NCI-H2196 treated with DMSO at 0.1 percent for 48 hours (cell line): ENCODE results near the gene UNC45B.
"Not testable (repeated sequence)": the region's sequence is repeated elsewhere in the genome, so short reads cannot be mapped to it uniquely, and the experiment has no call there.

Experiments
- DNase-seq: peaks from one replicate; lab custom pipeline; 2025; ENCODE audit not compliant: unreplicated experiment; lab: John Stamatoyannopoulos, UW

UNC45B gene

DNA sequence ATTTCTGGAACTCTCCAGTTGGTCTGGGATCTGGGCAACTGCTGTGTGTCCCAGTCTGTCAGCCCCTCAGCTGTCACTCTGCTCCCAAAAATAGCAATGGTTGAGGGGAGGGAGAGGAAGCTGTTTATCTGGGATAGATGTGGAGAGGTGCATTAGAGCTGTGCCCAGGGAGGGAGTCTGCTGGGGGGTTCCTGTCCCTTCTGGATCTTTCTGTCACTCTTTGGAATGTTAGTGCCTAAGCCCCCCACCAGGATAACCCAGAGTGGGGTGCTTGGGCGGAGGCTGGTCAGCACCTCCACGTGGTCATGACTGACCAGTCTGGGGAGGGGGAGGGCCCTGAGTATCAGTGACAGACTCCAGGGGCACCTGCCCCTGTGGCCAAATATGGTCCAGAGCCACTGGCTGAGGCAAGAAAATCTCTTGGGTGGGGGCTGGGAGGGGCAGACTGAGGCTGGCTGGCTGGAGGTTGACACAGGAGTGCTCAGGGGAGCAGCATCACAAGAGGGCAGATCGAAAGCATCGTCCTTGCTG, at the start of gene UNC45B:
Gene UNC45B (plus strand): TSS at position 443 of the 531 bp plus-strand sequence. CDS start 447 bp downstream, outside the sequence.
- no peak for DNase-seq

DNA sequence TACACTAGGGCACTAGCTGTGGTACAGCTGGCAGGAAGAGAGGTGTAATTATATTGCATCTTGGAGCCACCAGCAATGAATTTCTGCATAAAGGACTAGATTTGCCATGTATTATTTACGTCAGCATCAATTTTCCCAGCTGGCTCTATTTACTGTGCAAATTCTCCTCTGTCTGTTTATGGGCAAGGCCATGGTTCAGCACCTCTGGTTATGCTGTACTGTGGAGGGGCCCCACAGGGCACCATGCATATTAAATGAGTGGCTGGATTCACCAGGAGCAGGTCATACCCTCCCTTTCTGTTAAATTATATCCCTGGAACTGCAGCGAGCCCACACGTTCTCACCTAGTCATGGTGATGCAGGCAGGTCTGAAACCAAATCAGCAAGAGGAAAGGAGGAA, 47.7 kb upstream of the UNC45B start:
- no peak for DNase-seq

DNA sequence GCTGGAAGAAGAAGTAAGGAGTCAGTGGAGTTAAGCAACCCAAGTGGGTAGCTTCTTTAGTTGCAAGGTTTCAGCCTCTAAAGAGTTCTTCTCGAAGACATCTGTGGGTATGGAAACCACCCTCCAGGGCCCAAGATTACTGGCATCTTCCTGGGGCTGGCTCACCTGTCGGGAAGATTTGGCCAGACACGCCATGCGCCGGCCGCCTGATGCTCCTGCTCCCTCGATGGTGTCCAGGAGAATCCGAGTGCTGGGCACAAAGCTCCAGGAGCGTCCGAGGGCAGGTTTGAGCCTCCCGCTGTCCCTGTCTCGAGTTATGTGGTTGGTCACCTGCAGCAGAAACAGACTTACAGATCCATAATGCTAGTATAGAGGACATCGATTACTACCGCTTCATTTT, 46.6 kb upstream of the UNC45B start:
- no peak for DNase-seq

- DNase-seq = no peak
Measured at GRCh38 chr17:35101725-35102124, 45.9 kb upstream of the UNC45B start.

DNA sequence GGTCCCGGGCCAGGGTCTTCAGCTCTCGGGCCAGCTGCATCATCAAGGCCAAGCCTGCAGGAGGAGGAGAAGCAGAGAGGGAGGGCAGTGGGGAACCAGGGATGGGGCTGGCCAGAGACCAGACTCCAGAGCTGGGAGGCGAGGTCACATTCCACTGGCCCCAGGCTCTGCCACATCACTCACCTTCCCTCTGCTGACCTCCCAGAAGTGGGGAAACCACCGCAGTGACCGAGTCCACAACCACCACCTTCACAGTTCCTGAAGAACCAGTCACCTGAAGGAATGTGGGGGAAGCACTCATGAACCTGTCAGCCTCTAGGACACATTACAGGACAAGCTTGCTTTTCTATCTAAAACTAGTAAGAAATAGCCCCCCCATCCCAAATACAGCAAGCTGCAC, 44.3 kb upstream of the UNC45B start:
- DNase-seq = no peak

DNA sequence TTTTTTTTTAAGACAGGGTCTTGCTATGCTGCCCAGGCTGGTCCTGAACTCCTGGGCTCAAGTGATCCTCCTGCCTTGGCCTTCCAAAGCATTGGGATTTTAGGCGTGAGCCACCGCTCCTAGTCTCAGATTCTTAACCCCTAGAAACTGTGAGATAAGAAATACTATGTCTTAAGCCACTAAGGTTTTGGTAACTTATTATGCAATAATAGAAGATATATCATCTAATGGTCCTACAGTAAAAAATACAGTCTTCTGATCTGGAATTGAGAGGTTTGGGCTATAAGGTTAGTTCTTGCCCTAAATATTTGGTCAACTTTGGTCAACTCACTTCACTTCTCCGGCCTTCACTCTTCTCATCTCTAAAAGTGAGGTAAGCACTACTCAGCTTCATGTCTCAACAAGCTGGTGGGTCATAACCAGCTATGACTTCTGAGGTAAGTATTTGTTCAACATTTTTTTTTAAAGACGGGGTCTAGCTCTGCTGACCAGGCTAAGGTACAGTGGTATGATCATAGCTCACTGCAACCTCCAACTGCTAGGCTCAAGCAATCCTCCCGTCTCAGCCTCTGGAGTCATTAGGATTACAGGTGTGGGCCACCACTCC, 42.7 kb upstream of the UNC45B start:
- no peak for DNase-seq

DNA sequence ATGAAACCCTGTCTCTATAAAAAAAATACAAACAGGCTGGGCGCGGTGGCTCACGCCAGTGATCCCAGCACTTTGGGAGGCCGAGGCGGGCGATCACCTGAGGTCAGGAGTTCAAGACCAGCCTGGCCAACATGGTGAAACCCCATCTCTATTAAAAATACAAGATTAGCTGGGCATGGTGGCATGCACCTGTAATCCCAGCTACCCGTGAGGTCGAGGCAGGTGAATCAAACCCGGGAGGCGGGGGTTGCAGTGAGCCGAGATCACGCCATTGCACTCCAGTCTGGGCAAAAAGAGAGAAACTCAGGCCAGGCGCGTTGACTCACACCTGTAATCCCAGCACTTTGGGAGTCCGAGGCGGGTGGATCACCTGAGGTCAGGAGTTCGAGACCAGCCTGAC, 36.8 kb upstream of the UNC45B start:
- DNase-seq = not testable (repeated sequence)

DNA sequence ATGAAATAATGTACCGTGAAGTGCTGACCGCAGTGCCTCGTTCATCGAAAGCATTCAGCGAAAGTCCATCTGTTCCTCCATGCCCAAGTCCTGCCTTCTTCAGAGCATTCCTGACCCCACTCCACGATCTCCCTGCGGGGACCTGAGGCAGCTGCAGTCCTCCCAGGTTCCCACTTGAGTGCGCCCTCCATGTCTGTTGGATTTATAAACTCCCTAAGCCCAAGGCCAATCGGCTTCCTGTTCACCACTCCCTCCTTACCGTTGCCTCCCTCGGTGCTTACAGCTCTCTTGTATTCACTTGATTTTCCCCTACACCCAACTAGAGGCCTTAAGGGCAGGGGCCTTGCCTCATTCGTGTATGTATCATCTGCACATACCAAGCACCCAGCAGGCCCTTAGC, 30.8 kb upstream of the UNC45B start:
- DNase-seq = no peak

DNA sequence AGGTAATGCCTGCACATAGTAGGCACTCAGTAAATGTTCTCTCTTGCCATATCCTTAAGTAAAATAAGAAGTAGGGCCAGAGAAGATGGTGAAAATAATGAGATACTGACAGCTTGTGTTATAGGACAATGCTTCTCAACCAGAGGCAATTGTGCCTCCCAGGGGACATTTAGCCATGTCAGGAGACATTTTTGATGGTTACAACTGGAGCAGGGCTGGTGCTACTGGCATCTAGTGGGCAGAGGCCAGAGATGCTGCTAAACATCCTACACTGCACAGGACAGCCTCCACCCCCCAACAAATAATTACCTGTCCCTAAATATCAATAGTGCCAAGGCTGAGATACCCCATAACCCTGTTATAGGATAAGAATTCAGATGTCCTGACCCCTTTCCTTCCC, 29.6 kb upstream of the UNC45B start:
- no peak for DNase-seq

DNA sequence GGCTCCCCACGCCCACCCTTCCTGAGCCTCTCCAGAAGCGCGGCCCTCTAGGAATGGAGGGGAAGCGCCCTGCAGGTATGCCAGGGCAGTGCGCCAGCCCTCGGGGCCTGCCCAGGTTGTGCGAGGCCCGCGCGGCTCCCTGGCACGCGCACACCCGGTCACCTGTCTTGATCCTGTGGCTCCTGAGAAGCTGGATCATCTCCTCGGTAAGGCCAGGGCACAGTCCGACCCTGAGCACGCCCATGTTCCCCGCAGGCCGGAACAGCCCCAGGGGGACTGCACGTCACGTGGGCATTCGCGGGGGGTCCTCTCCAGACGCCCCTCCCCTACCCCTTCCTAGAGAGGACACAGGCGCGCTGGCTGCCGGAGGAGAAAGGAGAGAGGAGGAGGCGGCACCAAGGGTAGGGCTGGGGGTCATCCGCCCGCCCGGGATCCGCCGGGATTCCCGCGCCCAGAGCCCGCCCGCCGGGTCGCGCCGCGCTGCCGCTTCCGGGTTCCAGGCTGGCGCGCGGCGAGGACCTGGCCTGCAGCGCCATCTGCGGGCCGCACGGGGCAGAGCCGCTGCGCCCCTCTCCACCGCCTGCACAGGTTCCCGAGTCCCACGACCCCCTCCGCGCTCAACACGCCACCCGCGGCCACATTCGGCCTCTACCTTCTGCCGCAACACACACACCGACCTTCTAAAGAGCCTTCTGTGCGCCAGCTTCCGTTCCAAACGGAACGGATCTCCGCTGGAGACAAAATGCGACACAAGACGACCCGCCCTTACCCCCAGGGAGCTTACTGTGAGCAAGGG, 28.0 kb upstream of the UNC45B start, which contains the start of gene RAD51D:
Gene RAD51D (minus strand): TSS at position 491 of the 796 bp plus-strand sequence. CDS start 247 bp downstream, at position 244.
- DNase-seq = peak; percentile 24

DNA sequence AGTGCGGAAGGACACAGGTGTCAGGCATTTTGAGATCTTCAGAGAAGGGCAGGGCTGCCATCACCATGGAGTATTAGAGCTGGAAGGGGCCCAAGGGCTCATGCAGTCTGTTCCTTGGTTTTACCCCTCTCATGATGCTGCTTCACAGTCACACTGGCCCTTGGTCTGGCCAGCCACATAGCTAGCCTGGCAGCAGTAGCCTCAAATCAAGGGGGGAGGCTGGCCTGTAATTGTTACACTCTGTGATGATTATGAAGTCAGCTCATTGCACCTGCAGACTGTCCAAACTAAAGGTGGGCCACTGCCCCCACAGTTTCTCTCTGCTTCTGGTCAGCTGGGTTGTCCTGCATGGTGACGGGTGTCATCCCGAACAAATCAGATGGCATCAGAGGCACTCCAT, 26.3 kb upstream of the UNC45B start, which contains the start of gene FNDC8:
Gene FNDC8 (plus strand): TSS at position 301 of the 400 bp plus-strand sequence. CDS start 79 bp downstream, at position 380.
- no peak for DNase-seq

- no peak for DNase-seq
Measured at GRCh38 chr17:35127751-35128514, 19.7 kb upstream of the UNC45B start.

- no peak for DNase-seq
Measured at GRCh38 chr17:35129154-35129972, 18.3 kb upstream of the UNC45B start.

GRCh38 chr17:35129973-35130351, 17.7 kb upstream of the UNC45B start:
- no peak for DNase-seq

- no peak for DNase-seq
Measured at GRCh38 chr17:35130392-35130791, 17.2 kb upstream of the UNC45B start.

- DNase-seq = no peak
Measured at GRCh38 chr17:35132099-35132498, 15.5 kb upstream of the UNC45B start.

DNA sequence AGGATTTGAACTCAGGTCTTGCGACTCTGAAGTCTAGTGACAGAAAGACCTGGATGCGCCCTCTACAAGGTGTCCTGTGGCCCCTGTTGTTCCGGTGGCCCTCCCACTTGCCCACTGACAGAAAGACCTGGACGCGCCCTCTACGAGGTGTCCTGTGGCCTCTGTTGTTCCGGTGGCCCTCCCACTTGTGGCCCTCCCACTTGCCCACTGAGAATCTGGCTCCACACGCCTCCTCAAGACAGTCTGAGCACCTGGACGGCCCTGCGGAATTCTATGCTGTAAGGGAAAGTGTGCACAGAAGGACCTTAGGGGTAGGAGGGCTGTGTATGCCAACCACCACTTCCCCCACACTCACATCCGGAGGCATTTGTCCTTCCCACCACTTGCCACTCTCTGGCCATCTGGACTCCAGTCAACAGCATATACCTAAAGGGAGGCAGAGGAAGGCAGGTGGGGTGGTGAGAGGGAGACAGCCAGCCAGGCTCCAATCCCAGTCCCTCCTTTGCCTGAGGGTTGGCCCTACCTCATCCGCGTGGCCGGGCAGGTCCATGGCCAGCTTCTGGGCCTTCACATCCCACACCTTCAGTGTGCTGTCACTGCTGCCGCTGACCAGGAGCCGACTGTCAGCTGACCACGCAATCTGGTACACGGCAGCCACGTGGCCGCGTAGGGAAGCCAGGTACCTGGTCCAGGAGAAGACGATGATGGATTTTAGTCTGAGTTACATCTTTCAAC, 14.6 kb upstream of the UNC45B start:
- DNase-seq = no peak

DNA sequence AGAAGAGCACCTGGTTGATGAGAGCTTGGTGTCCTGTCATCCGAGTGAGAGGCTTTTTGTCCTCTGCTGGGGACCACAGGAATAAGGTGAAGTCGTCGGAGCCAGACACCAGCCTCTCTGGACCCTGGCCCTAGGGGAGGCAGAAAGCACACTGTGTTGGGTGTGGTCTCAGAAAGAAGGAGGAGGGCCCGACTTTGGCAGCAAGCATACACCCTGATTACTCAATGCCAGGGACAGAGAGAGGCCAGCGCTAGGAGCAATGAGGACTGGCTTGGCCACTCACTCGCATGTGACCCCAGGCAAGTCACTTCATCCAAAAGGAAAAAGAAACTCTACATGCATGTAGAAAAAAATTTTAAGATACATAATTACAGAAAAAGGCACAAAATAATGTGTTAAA, 12.3 kb upstream of the UNC45B start:
- no peak for DNase-seq

DNA sequence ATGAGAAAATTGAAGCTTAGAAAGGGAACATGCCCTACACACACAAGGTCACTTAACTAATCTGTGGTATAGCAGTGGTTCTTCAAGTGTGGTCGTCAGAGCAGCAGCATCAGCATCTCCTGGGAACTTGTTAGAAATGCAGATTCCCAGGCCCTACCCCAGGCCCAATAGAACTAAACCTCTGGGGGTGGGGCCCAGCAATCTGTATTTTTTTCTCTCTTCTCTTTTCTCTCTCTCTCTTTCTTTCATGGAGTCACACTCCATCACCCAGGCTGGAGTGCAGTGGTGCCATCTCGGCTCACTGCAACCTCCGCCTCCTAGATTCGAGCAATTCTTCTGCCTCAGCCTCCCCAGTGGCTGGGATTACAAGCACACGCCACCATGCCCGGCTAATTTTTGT, 9.4 kb upstream of the UNC45B start:
- no peak for DNase-seq
